AG08395 (cell line): ENCODE measurements around the gene PAFAH1B1.

Experiments used
- DNase-seq: peaks from one replicate; pipeline ENCODE4 v3.0.0; 2012; ENCODE audit warnings: mixed read lengths, low spot score

Gene PAFAH1B1

GRCh38 chr17:2722611-2723010 lies 129.2 kb downstream of the PAFAH1B1 start:
- no peak for DNase-seq

GRCh38 chr17:2723505-2723996 lies 130.1 kb downstream of the PAFAH1B1 start:
- DNase-seq: no peak

GRCh38 chr17:2723997-2724783 lies 130.7 kb downstream of the PAFAH1B1 start:
- DNase-seq: no peak

- DNase-seq: peak; percentile 53
Measured at GRCh38 chr17:2724784-2725164, 131.3 kb downstream of the PAFAH1B1 start.

- no peak for DNase-seq
Measured at GRCh38 chr17:2730764-2731353, 137.4 kb downstream of the PAFAH1B1 start.

GRCh38 chr17:2731807-2732206 lies 138.4 kb downstream of the PAFAH1B1 start:
- DNase-seq: no peak

GRCh38 chr17:2734939-2735338 lies 141.5 kb downstream of the PAFAH1B1 start:
- no peak for DNase-seq
